DND-41 (cell line): ENCODE measurements around the gene SCNN1B.
"Not testable (repeated sequence)": the region's sequence is repeated elsewhere in the genome, so short reads cannot be mapped to it uniquely, and the experiment has no call there.

ENCODE experiments used
- ATAC-seq: fragments of 200-7000 bp; cut with Tn5 transposase; 3 replicates; pipeline ENCODE4 v1.9.1; 2021; ENCODE audit warnings: low read depth; ENCODE audit not compliant: insufficient read depth
- DNase-seq: peaks from one replicate; pipeline ENCODE4 v3.0.0-alpha.2; 2020
- H2AFZ ChIP-seq: 2 replicates; pipeline ENCODE4 v1.6.0; 2012; ENCODE audit warnings: low read depth, low read length
- H3K27ac ChIP-seq: 2 replicates; pipeline ENCODE4 v1.5.1; 2012; ENCODE audit warnings: low read length, inconsistent platforms
- H3K27me3 ChIP-seq: fragments of 200-600 bp; sonication (generic); 2 replicates; pipeline ENCODE4 v1.6.0; 2012; ENCODE audit warnings: low read length, mild to moderate bottlenecking, inconsistent platforms; ENCODE audit not compliant: insufficient read depth, poor library complexity
- H3K36me3 ChIP-seq: 2 replicates; pipeline ENCODE4 v1.5.1; 2012; ENCODE audit warnings: low read length, inconsistent platforms; ENCODE audit not compliant: insufficient read depth
- H3K4me1 ChIP-seq: 2 replicates; pipeline ENCODE4 v1.5.1; 2012; ENCODE audit warnings: mild to moderate bottlenecking, low read length; ENCODE audit not compliant: insufficient read depth
- H3K4me2 ChIP-seq: 2 replicates; pipeline ENCODE4 v1.6.0; 2012; ENCODE audit warnings: mild to moderate bottlenecking, moderate library complexity, low read length, inconsistent platforms; ENCODE audit not compliant: insufficient read depth
- H3K4me3 ChIP-seq, 2 experiments: fragments of 200-600 bp in 1 of 2; shearing (Covaris generic) in 1 of 2; 2 replicates each; pipeline ENCODE4 v1.5.1; 2012 to 2016; ENCODE audit warnings: inconsistent platforms in 2 of 2, low read length in 2 of 2, mild to moderate bottlenecking in 2 of 2, low read depth in 1 of 2, moderate library complexity in 1 of 2
- H3K79me2 ChIP-seq: 2 replicates; pipeline ENCODE4 v1.6.0; 2012; ENCODE audit warnings: low read length, inconsistent platforms; ENCODE audit not compliant: insufficient read depth
- H3K9ac ChIP-seq: 2 replicates; pipeline ENCODE4 v1.6.0; 2012; ENCODE audit warnings: low read depth, mild to moderate bottlenecking, inconsistent platforms, low read length, moderate library complexity
- H3K9me3 ChIP-seq: 2 replicates; pipeline ENCODE4 v1.5.1; 2012; ENCODE audit warnings: low read length, moderate library complexity, mild to moderate bottlenecking, inconsistent platforms; ENCODE audit not compliant: insufficient read depth, severe bottlenecking
- H4K20me1 ChIP-seq: 2 replicates; pipeline ENCODE4 v1.6.0; 2012; ENCODE audit warnings: low read length; ENCODE audit not compliant: insufficient read depth
- EZH2 ChIP-seq: IDR thresholded peaks from 3 replicates; pipeline ENCODE4 v1.6.1; 2012; ENCODE audit warnings: borderline replicate concordance, low read depth, mild to moderate bottlenecking, moderate library complexity, low read length, inconsistent platforms; ENCODE audit not compliant: severe bottlenecking
- TF ChIP-seq, protein P1 (sequence below): IDR thresholded peaks from 2 replicates; pipeline ENCODE4 v1.5.1; 2012; ENCODE audit warnings: borderline replicate concordance, low read length, moderate library complexity, mild to moderate bottlenecking; ENCODE audit not compliant: poor library complexity, severe bottlenecking; ENCODE audit errors: extremely low read depth

SCNN1B gene

DNA sequence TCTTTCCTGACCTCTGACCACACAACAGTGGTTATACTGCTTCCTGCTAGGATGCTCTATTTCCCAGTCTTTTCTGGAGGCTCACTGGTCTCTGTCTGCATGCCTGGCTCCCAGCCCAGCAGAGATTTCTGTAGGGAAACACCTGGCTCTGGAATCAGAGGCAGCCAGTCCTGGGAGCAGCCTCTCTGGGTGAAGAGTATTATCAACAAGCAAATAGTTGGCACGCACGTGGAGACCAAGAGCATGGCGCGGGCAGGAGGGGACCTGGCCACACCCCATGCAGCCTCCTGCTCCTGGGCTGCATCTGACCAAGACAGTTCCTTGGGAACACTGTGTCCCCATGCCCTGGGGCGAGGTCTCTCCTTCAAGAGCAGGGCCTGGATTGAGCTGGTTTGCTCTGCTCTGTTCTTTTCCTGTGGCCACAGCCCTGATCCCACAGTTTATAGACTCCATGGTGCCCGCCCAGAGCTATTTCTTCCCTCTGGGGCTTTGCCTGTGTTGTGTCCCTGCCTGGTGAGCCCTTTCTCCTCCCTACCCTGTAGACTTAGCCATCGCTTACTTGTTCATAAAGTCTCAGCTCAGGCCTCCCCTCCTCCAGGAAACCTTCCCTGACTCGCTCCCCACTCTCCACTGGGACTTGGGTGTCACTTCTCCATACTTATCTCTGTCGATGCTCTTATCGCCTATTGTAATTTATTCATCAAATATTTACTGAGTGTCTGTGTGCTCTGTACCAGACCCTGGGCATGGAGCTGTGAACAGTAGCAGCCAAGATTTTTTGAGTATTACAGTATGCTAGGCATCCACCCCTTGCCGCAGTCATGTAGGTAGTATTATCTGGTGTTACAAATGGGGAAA lies 60.6 kb downstream of the SCNN1B start:
- no peak overlapping the region for H3K4me2 ChIP-seq
- 0 out of 2 replicates have a peak, but pooled peaks cover 5% of the 10 kb centered on the region for H3K4me1 ChIP-seq
- no peaks in the 10 kb centered on the region for H4K20me1 ChIP-seq
- no peaks in the 10 kb centered on the region for H3K79me2 ChIP-seq
- no peak overlapping the region for H2AFZ ChIP-seq
- no peak overlapping the region for H3K4me3 ChIP-seq
- ATAC-seq (no peak), DNase-seq (no peak)
- H3K27ac ChIP-seq: no peak overlapping the region
- H3K36me3 ChIP-seq: no peaks in the 10 kb centered on the region
- no peak overlapping the region for H3K9ac ChIP-seq
- H3K9me3 ChIP-seq: no peaks in the 10 kb centered on the region
- TF ChIP-seq, protein P1, sequence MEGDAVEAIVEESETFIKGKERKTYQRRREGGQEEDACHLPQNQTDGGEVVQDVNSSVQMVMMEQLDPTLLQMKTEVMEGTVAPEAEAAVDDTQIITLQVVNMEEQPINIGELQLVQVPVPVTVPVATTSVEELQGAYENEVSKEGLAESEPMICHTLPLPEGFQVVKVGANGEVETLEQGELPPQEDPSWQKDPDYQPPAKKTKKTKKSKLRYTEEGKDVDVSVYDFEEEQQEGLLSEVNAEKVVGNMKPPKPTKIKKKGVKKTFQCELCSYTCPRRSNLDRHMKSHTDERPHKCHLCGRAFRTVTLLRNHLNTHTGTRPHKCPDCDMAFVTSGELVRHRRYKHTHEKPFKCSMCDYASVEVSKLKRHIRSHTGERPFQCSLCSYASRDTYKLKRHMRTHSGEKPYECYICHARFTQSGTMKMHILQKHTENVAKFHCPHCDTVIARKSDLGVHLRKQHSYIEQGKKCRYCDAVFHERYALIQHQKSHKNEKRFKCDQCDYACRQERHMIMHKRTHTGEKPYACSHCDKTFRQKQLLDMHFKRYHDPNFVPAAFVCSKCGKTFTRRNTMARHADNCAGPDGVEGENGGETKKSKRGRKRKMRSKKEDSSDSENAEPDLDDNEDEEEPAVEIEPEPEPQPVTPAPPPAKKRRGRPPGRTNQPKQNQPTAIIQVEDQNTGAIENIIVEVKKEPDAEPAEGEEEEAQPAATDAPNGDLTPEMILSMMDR: no peak
- no peak for TF ChIP-seq EZH2
- H3K27me3 ChIP-seq: no peaks in the 10 kb centered on the region

DNA sequence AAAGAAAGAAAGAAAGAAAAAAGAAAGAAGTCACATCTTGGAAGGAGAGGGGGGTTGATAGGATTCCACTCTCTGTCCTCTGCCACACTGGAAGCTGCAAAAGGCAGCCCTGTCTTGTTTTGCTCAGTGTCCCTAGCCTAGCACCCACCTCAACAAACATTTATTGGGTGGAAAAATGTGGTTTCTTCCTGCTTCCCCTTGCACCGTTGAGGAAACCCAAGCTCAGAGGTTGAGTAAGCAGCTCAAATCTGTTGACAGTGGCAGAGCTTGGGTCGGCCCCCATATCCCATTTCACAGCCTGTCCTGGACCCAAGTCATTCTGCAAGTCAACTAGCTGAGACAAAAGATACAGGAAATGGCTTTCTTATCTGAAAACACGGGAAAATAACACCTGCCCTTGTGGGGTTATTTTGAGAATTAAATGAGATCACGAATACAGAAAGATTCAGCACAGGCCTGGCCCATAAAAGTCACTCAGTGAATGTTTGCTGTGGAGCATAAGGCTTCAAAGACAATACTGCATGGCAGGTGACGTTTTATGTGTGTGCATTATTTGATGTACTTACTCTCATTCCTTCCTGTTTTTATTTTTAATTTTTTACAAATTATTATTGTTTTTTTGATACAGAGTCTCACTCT lies 63.6 kb downstream of the SCNN1B start:
- Histone ChIP-seq H2AFZ (no peak overlapping the region), H3K9me3 (no peaks in the 10 kb centered on the region), H3K9ac (no peak overlapping the region)

DNA sequence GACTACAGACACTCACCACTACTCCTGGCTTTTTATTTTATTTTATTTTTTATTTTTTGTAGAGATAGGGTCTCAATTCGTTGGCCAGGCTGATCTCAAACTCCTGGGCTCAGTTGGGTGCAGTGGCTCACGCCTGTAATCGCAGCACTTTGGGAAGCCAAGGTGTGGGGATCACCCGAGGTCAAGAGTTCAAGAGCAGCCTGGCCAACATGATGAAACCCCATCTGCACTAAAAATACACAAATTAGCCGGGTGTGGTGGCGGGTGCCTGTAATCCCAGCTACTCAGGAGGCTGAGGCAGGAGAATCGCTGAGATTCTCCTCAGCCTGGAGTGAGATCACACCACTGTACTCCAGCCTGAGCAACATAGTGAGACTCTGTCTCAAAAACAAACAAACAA lies 64.2 kb downstream of the SCNN1B start:
- H3K4me3 ChIP-seq, H3K4me1 ChIP-seq, H4K20me1 ChIP-seq, H3K27me3 ChIP-seq, H3K4me2 ChIP-seq, H3K27ac ChIP-seq, H2AFZ ChIP-seq, H3K79me2 ChIP-seq, H3K9ac ChIP-seq, H3K36me3 ChIP-seq, DNase-seq, ATAC-seq, H3K9me3 ChIP-seq: not testable (repeated sequence)

More for the DNA sequence above, 63.6 kb downstream of the SCNN1B start:
- Histone ChIP-seq H3K79me2 (no peaks in the 10 kb centered on the region), H3K36me3 (no peaks in the 10 kb centered on the region), H3K4me3 (no peak overlapping the region), H3K27me3 (no peaks in the 10 kb centered on the region), H3K27ac (no peak overlapping the region), H4K20me1 (no peaks in the 10 kb centered on the region), H3K4me2 (no peak overlapping the region), H3K4me1 (0 out of 2 replicates have a peak, but pooled peaks cover 5% of the 10 kb centered on the region)
- no peak for ATAC-seq
- DNase-seq: no peak
- TF ChIP-seq, protein P1: no peak
- TF ChIP-seq EZH2: no peak

DNA sequence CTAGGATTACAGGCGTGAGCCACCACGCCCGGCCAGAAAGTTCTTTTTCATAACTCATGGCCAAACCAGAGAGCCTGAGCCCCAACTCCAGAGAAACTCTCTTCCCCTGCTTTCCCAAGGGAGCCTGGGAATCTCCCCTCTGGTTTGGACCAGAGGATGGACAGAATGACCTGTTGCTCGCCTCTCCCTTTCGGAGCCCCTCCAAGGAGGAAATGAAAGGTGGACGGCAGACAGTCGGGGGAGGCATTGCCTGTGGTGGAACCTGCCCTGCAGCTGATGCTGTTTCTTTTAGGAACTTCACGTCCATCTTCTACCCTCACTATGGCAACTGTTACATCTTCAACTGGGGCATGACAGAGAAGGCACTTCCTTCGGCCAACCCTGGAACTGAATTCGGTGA lies 65.5 kb downstream of the SCNN1B start:
- Histone ChIP-seq H2AFZ (no peak overlapping the region), H3K9ac (no peak overlapping the region), H3K79me2 (no peaks in the 10 kb centered on the region), H3K9me3 (no peaks in the 10 kb centered on the region), H3K36me3 (no peaks in the 10 kb centered on the region), H3K4me3 (no peak overlapping the region), H3K27me3 (no peaks in the 10 kb centered on the region), H3K27ac (no peak overlapping the region), H3K4me1 (0 out of 2 replicates have a peak, but pooled peaks cover 5% of the 10 kb centered on the region), H4K20me1 (no peaks in the 10 kb centered on the region), H3K4me2 (no peak overlapping the region)
- DNase-seq (no peak), ATAC-seq (no peak)
- no peak for TF ChIP-seq EZH2
